Ascending aorta (tissue), 2 donors: Measurements from ENCODE around the gene NAPB. TPM values are rescaled to one million over a fixed set of nuclear protein-coding genes. Genes with fewer than 3 reads are reported as not detected.

ENCODE experiments used
- DNase-seq, 2 donors: peaks; one replicate each; pipeline ENCODE4 v3.0.0-alpha.2; 2019; ENCODE audit warnings: low spot score in 2 of 2
- H3K27ac ChIP-seq, 2 donors: fragments of 200-600 bp; sonication (generic); one replicate each; pipeline ENCODE4 v1.5.1; 2016 to 2017; ENCODE audit warnings: mild to moderate bottlenecking in 1 of 2
- H3K27me3 ChIP-seq: fragments of 200-600 bp; sonication (generic); one replicate; pipeline ENCODE4 v1.5.1; 2017
- H3K36me3 ChIP-seq, 2 donors: fragments of 200-600 bp; sonication (generic); one replicate each; pipeline ENCODE4 v1.5.1; 2016
- H3K4me1 ChIP-seq, 2 donors: fragments of 200-600 bp; sonication (generic); one replicate each; pipeline ENCODE4 v1.5.1; 2016 to 2017; ENCODE audit warnings: mild to moderate bottlenecking in 1 of 2
- H3K4me3 ChIP-seq, 2 donors: fragments of 200-600 bp; sonication (generic); one replicate each; pipeline ENCODE4 v1.5.1; 2016 to 2017; ENCODE audit warnings: mild to moderate bottlenecking in 1 of 2
- H3K9me3 ChIP-seq, 2 donors: fragments of 200-600 bp; sonication (generic); one replicate each; pipeline ENCODE4 v1.5.1; 2016
- intact Hi-C: fragments of 100-400 bp; cut with DNase I; formaldehyde crosslinking; loops from one replicate; pipeline ENCODE4 v1.15.1; 2023
- total RNA-seq: library from RNA; depleted of rRNA; stranded (reverse); fragments of >200 nt; gene quantifications from one replicate; pipeline ENCODE4 v1.1.0, GENCODE V29; 2016
- TF ChIP-seq, protein P1 (sequence below), 3 experiments: fragments of 200-600 bp in 2 of 3; fragments of 450-650 bp in 1 of 3; sonication (generic) in 2 of 3; IDR thresholded peaks; one replicate each; pipeline ENCODE4 v1.5.1; 2016 to 2019; ENCODE audit warnings: antibody characterized with exemption in 3 of 3, mild to moderate bottlenecking in 1 of 3, moderate library complexity in 1 of 3

Gene NAPB
- total RNA-seq, 1 donor from 2014 or later, result 0.75 TPM

GRCh38 chr20:23325107-23325506, 96.2 kb downstream of the NAPB start:
- Histone ChIP-seq H3K4me3 (no peak overlapping the region), H3K27me3 (no peaks in the 10 kb centered on the region), H3K36me3 (no peaks in the 10 kb centered on the region), H3K4me1 (no peaks in the 10 kb centered on the region), H3K27ac (no peak overlapping the region), H3K9me3 (no peaks in the 10 kb centered on the region)
- TF ChIP-seq, protein P1, sequence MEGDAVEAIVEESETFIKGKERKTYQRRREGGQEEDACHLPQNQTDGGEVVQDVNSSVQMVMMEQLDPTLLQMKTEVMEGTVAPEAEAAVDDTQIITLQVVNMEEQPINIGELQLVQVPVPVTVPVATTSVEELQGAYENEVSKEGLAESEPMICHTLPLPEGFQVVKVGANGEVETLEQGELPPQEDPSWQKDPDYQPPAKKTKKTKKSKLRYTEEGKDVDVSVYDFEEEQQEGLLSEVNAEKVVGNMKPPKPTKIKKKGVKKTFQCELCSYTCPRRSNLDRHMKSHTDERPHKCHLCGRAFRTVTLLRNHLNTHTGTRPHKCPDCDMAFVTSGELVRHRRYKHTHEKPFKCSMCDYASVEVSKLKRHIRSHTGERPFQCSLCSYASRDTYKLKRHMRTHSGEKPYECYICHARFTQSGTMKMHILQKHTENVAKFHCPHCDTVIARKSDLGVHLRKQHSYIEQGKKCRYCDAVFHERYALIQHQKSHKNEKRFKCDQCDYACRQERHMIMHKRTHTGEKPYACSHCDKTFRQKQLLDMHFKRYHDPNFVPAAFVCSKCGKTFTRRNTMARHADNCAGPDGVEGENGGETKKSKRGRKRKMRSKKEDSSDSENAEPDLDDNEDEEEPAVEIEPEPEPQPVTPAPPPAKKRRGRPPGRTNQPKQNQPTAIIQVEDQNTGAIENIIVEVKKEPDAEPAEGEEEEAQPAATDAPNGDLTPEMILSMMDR (IDR thresholded peaks at IDR 0.05), result no peak
- DNase-seq, result no peak
- intact Hi-C loops, result no loop called here

Other genes with a start within 250 kb of the NAPB start
- gene NXT1, start 70.7 kb downstream of the NAPB start, total RNA-seq, result 50.0 TPM
- 54.8 TPM for gene GZF1, start 59.3 kb downstream of the NAPB start, total RNA-seq
- not detected for gene CSTL1, start 18.2 kb upstream of the NAPB start, total RNA-seq
- not detected for gene CST11, start 31.4 kb upstream of the NAPB start, total RNA-seq
- not detected for gene CST8, start 69.6 kb upstream of the NAPB start, total RNA-seq
- gene CST9L, start 147.0 kb upstream of the NAPB start, total RNA-seq, result not detected
- gene CST9, start 184.4 kb upstream of the NAPB start, total RNA-seq, result not detected
- 2,609 TPM for gene CST3, start 216.5 kb upstream of the NAPB start, total RNA-seq